ENCODE results near the gene DPYD.

- no peak for TF ChIP-seq POLR2A (IDR thresholded peaks at IDR 0.05)
- TF ChIP-seq, protein P1, sequence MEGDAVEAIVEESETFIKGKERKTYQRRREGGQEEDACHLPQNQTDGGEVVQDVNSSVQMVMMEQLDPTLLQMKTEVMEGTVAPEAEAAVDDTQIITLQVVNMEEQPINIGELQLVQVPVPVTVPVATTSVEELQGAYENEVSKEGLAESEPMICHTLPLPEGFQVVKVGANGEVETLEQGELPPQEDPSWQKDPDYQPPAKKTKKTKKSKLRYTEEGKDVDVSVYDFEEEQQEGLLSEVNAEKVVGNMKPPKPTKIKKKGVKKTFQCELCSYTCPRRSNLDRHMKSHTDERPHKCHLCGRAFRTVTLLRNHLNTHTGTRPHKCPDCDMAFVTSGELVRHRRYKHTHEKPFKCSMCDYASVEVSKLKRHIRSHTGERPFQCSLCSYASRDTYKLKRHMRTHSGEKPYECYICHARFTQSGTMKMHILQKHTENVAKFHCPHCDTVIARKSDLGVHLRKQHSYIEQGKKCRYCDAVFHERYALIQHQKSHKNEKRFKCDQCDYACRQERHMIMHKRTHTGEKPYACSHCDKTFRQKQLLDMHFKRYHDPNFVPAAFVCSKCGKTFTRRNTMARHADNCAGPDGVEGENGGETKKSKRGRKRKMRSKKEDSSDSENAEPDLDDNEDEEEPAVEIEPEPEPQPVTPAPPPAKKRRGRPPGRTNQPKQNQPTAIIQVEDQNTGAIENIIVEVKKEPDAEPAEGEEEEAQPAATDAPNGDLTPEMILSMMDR (IDR thresholded peaks at IDR 0.05), result no peak
Measured at GRCh38 chr1:97787231-97787630, 133.6 kb downstream of the DPYD start.

Measured in sigmoid colon (tissue), 3 donors.